IMR-90 (cell line): ENCODE measurements around the gene MYO3B. TPM values are rescaled to one million over a fixed set of nuclear protein-coding genes. Genes with fewer than 3 reads are reported as not detected.

Experiments used
- ATAC-seq: fragments of 200-7000 bp; cut with Tn5 transposase; 2 replicates; pipeline ENCODE4 v1.9.1; 2020; ENCODE audit warnings: low read depth, mild to moderate bottlenecking, moderate library complexity
- BruUV-seq: library from RNA; stranded (reverse); fragments of 400-500 nt; replicated peaks from 2 replicates; lab custom pipeline; 2021; lab: Mats Ljungman, UMichigan
- CTCF ChIA-PET: fragments of 300-600 bp; formaldehyde crosslinking; extraction: SDS; loops from one replicate; lab custom pipeline; 2021; ENCODE audit warnings: antibody characterized with exemption; lab: Yijun Ruan, JAX
- POLR2A ChIA-PET: fragments of 300-600 bp; sonication (Branson Sonifier 250); formaldehyde crosslinking; loops from one replicate; lab custom pipeline; 2022; ENCODE audit warnings: antibody characterized with exemption; ENCODE audit not compliant: unreplicated experiment; lab: Charles Lee
- DNase-seq: peaks from one replicate; pipeline ENCODE4 v3.0.0; 2013
- H2AFZ ChIP-seq: replicated peaks from 2 replicates; pipeline ENCODE3; 2013; ENCODE audit warnings: low read length, mild to moderate bottlenecking; ENCODE audit not compliant: poor library complexity
- H2AK5ac ChIP-seq: 2 replicates; pipeline ENCODE4 v1.6.1; 2013; ENCODE audit warnings: low read depth, low read length, inconsistent platforms
- H2AK9ac ChIP-seq: replicated peaks from 2 replicates; pipeline ENCODE3; 2013; ENCODE audit warnings: mild to moderate bottlenecking, low read depth, low read length, moderate library complexity; ENCODE audit not compliant: poor library complexity
- H2BK120ac ChIP-seq: 2 replicates; pipeline ENCODE4 v1.6.1; 2013; ENCODE audit warnings: low read depth, low read length, inconsistent platforms
- H2BK15ac ChIP-seq: 3 replicates; pipeline ENCODE4 v1.6.1; 2013; ENCODE audit warnings: low read depth, low read length, inconsistent platforms
- H2BK20ac ChIP-seq: 2 replicates; pipeline ENCODE4 v1.6.1; 2013; ENCODE audit warnings: low read depth, mild to moderate bottlenecking, inconsistent platforms, low read length, moderate library complexity
- H2BK5ac ChIP-seq: 2 replicates; pipeline ENCODE4 v1.6.1; 2013; ENCODE audit warnings: mild to moderate bottlenecking, low read depth, low read length, inconsistent platforms; ENCODE audit not compliant: poor library complexity, severe bottlenecking
- H3K14ac ChIP-seq: replicated peaks from 2 replicates; pipeline ENCODE4 v1.6.1; 2013; ENCODE audit warnings: low read depth, low read length, inconsistent platforms
- H3K18ac ChIP-seq: 2 replicates; pipeline ENCODE4 v1.6.1; 2013; ENCODE audit warnings: low read depth, low read length, control low read depth
- H3K23ac ChIP-seq: 2 replicates; pipeline ENCODE4 v1.6.1; 2013; ENCODE audit warnings: low read depth, low read length, inconsistent platforms
- H3K27ac ChIP-seq: 2 replicates; pipeline ENCODE4 v1.5.1; 2013; ENCODE audit warnings: mild to moderate bottlenecking, control low read depth, low read length; ENCODE audit not compliant: insufficient read depth
- H3K27me3 ChIP-seq: 2 replicates; pipeline ENCODE4 v1.6.1; 2013; ENCODE audit warnings: low read length; ENCODE audit not compliant: control insufficient read depth, insufficient read depth
- H3K36me3 ChIP-seq: 2 replicates; pipeline ENCODE4 v1.6.1; 2013; ENCODE audit warnings: low read length, mixed read lengths; ENCODE audit not compliant: control insufficient read depth, insufficient read depth
- H3K4ac ChIP-seq: 2 replicates; pipeline ENCODE4 v1.6.1; 2013; ENCODE audit warnings: low read depth, low read length, inconsistent platforms
- H3K4me1 ChIP-seq: 2 replicates; pipeline ENCODE4 v1.6.1; 2013; ENCODE audit warnings: low read length, mixed read lengths; ENCODE audit not compliant: control insufficient read depth, insufficient read depth
- H3K4me2 ChIP-seq: 2 replicates; pipeline ENCODE4 v1.6.1; 2013; ENCODE audit warnings: low read depth, mild to moderate bottlenecking, control low read depth, low read length, moderate library complexity
- H3K4me3 ChIP-seq: 2 replicates; pipeline ENCODE4 v1.5.1; 2013; ENCODE audit warnings: low read depth, mild to moderate bottlenecking, control low read depth, low read length, moderate library complexity; ENCODE audit not compliant: insufficient read depth
- H3K56ac ChIP-seq: 2 replicates; pipeline ENCODE4 v1.6.1; 2013; ENCODE audit warnings: low read length, inconsistent platforms; ENCODE audit not compliant: insufficient read depth; ENCODE audit errors: extremely low read depth
- H3K79me1 ChIP-seq, 2 experiments: 2 replicates each; pipeline ENCODE4 v1.6.1; 2013; ENCODE audit warnings: low read length in 2 of 2, inconsistent platforms in 1 of 2, low read depth in 1 of 2
- H3K9ac ChIP-seq: 2 replicates; pipeline ENCODE4 v1.6.1; 2013; ENCODE audit warnings: low read depth, low read length, control low read depth
- H3K9me1 ChIP-seq: 2 replicates; pipeline ENCODE4 v1.6.1; 2013; ENCODE audit warnings: low read length, inconsistent platforms; ENCODE audit not compliant: insufficient read depth
- H3K9me3 ChIP-seq: 2 replicates; pipeline ENCODE4 v1.6.1; 2013; ENCODE audit warnings: low read length; ENCODE audit not compliant: control insufficient read depth, insufficient read depth
- H4K20me1 ChIP-seq: 2 replicates; pipeline ENCODE4 v1.6.1; 2013; ENCODE audit warnings: low read length, inconsistent platforms; ENCODE audit not compliant: insufficient read depth
- H4K5ac ChIP-seq: 2 replicates; pipeline ENCODE4 v1.6.1; 2013; ENCODE audit warnings: mild to moderate bottlenecking, low read depth, low read length, control low read depth
- H4K8ac ChIP-seq, 2 experiments: 2 replicates each; pipeline ENCODE4 v1.6.1; 2013; ENCODE audit warnings: low read depth in 2 of 2, low read length in 2 of 2, control low read depth in 1 of 2, inconsistent platforms in 1 of 2
- H4K91ac ChIP-seq: 2 replicates; pipeline ENCODE4 v1.6.1; 2013; ENCODE audit warnings: low read depth, low read length, inconsistent platforms; ENCODE audit not compliant: insufficient read depth
- BHLHE40 ChIP-seq: fragments of 150-350 bp; IDR thresholded peaks from 2 replicates; pipeline ENCODE4 v1.6.1; 2016; ENCODE audit warnings: mild to moderate bottlenecking, low read depth, low read length
- CHD1 ChIP-seq: IDR thresholded peaks from 2 replicates; pipeline ENCODE4 v1.6.1; 2012; ENCODE audit warnings: low read depth, low read length, improper control_type of control experiment
- CTCF ChIP-seq: conservative IDR thresholded peaks from 2 replicates; pipeline ENCODE4 v1.5.1; 2012; ENCODE audit warnings: mild to moderate bottlenecking, low read depth, low read length, improper control_type of control experiment
- FOS ChIP-seq: fragments of 150-350 bp; IDR thresholded peaks from 2 replicates; pipeline ENCODE4 v1.6.1; 2016; ENCODE audit warnings: low read depth, low read length
- MAFK ChIP-seq: IDR thresholded peaks from 2 replicates; pipeline ENCODE4 v1.6.1; 2012; ENCODE audit warnings: low read depth, low read length, improper control_type of control experiment
- MAZ ChIP-seq: IDR thresholded peaks from 2 replicates; pipeline ENCODE4 v1.6.1; 2012; ENCODE audit warnings: low read depth, mild to moderate bottlenecking, low read length, improper control_type of control experiment, moderate library complexity, borderline replicate concordance
- MXI1 ChIP-seq: IDR thresholded peaks from 2 replicates; pipeline ENCODE4 v1.6.1; 2012; ENCODE audit warnings: low read depth, mild to moderate bottlenecking, low read length, moderate library complexity, borderline replicate concordance
- NFE2L2 ChIP-seq: fragments of 150-350 bp; IDR thresholded peaks from 2 replicates; pipeline ENCODE4 v1.6.1; 2016; ENCODE audit warnings: low read depth, mild to moderate bottlenecking, low read length
- POLR2A ChIP-seq: IDR thresholded peaks from 2 replicates; pipeline ENCODE4 v1.6.1; 2012; ENCODE audit warnings: mild to moderate bottlenecking, low read depth, low read length
- RAD21 ChIP-seq: IDR thresholded peaks from 2 replicates; pipeline ENCODE4 v1.6.1; 2012; ENCODE audit warnings: low read length, improper control_type of control experiment
- RCOR1 ChIP-seq: IDR thresholded peaks from 2 replicates; pipeline ENCODE4 v1.6.1; 2012; ENCODE audit warnings: mild to moderate bottlenecking, low read length, improper control_type of control experiment; ENCODE audit not compliant: insufficient replicate concordance
- SMC3 ChIP-seq: fragments of 150-350 bp; IDR thresholded peaks from 2 replicates; pipeline ENCODE4 v1.6.1; 2016; ENCODE audit warnings: low read depth, mild to moderate bottlenecking, antibody characterized with exemption, low read length, moderate library complexity
- WGBS, 2 experiments: methylation state at CpG; one replicate each; pipeline versions ENCODE4 v1.1.5 to v1.1.7; 2013; ENCODE audit warnings: missing lambda C conversion rate in 2 of 2; ENCODE audit not compliant: insufficient read length in 1 of 2; ENCODE audit errors: extremely low coverage in 2 of 2; 5-methylcytosine and 5-hydroxymethylcytosine counted together
- dilution Hi-C: fragments of 300-500 bp; cut with HindIII; formaldehyde crosslinking; loops from one replicate; pipeline ENCODE4 v1.14.3; 2018; ENCODE audit warnings: low sequenced_read_pairs; ENCODE audit not compliant: unreplicated experiment
- in situ Hi-C: fragments of 300-500 bp; cut with MboI; formaldehyde crosslinking; loops from 3 replicates; pipeline ENCODE4 v1.14.3; 2019; ENCODE audit warnings: low sequenced_read_pairs, inconsistent platforms, mixed read lengths
- intact Hi-C: fragments of 100-400 bp; cut with micrococcal nuclease; formaldehyde crosslinking; loops from 2 replicates; pipeline ENCODE4 v1.10.0; 2022
- polyA plus RNA-seq, 3 experiments: library from polyadenylated mRNA; depleted of rRNA; stranded (reverse); fragments of >200 nt; gene quantifications; 2 replicates each; pipeline ENCODE4 v1.2.3, GENCODE V29; 2012; ENCODE audit warnings: low replicate concordance in 1 of 3
- total RNA-seq: library from RNA; depleted of rRNA; stranded (reverse); fragments of >200 nt; gene quantifications from 2 replicates; pipeline ENCODE4 v1.2.3, GENCODE V29; 2012
- TF ChIP-seq, protein P1 (sequence below): fragments of 150-350 bp; IDR thresholded peaks from 2 replicates; pipeline ENCODE4 v1.6.1; 2016; ENCODE audit warnings: low read depth, mild to moderate bottlenecking, low read length, moderate library complexity, borderline replicate concordance
- TF ChIP-seq, protein P2 (sequence below): fragments of 150-350 bp; IDR thresholded peaks from 2 replicates; pipeline ENCODE4 v1.6.1; 2017; ENCODE audit warnings: mild to moderate bottlenecking, antibody characterized with exemption, low read length, low read depth

MYO3B gene
- total and polyA plus RNA-seq, 2 of the 4 experiments (the other 2 are of a cell fraction) = 0.02 TPM; not detected in 1

- no peak overlapping the region for H2AK9ac ChIP-seq
- TF ChIP-seq RAD21 (no peak), CTCF (no peak), NFE2L2 (no peak), MAFK (no peak), CHD1 (no peak), MAZ (no peak), POLR2A (no peak), FOS (no peak), SMC3 (no peak), MXI1 (no peak), RCOR1 (no peak), BHLHE40 (no peak)
- TF ChIP-seq, protein P1, sequence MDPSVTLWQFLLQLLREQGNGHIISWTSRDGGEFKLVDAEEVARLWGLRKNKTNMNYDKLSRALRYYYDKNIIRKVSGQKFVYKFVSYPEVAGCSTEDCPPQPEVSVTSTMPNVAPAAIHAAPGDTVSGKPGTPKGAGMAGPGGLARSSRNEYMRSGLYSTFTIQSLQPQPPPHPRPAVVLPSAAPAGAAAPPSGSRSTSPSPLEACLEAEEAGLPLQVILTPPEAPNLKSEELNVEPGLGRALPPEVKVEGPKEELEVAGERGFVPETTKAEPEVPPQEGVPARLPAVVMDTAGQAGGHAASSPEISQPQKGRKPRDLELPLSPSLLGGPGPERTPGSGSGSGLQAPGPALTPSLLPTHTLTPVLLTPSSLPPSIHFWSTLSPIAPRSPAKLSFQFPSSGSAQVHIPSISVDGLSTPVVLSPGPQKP = no peak
- TF ChIP-seq, protein P2, sequence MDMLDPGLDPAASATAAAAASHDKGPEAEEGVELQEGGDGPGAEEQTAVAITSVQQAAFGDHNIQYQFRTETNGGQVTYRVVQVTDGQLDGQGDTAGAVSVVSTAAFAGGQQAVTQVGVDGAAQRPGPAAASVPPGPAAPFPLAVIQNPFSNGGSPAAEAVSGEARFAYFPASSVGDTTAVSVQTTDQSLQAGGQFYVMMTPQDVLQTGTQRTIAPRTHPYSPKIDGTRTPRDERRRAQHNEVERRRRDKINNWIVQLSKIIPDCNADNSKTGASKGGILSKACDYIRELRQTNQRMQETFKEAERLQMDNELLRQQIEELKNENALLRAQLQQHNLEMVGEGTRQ = no peak
- H3K79me1 ChIP-seq = no peaks in the 10 kb centered on the region
- no peaks in the 10 kb centered on the region for H3K36me3 ChIP-seq
- H4K5ac ChIP-seq = no peak overlapping the region
- ChIA-PET CTCF (no interaction called here), POLR2A (no interaction called here)
- intact Hi-C loops (no loop called here), dilution Hi-C loops (no loop called here), in situ Hi-C loops (no loop called here)
- no peak overlapping the region for H2BK20ac ChIP-seq
- no peaks in the 10 kb centered on the region for H3K4me1 ChIP-seq
- H2BK15ac ChIP-seq = no peak overlapping the region
- H3K27me3 ChIP-seq = no peaks in the 10 kb centered on the region
- H4K8ac ChIP-seq = no peak overlapping the region
- DNase-seq (no peak), ATAC-seq (no peak)
- H4K91ac ChIP-seq = no peak overlapping the region
- no peaks in the 10 kb centered on the region for H3K9me3 ChIP-seq
- no CpG with 5 or more reads among the region's 2 CpGs for WGBS, 2 experiments
- H3K27ac ChIP-seq = no peak overlapping the region
- H2AFZ ChIP-seq = no peak overlapping the region
- H3K23ac ChIP-seq = no peak overlapping the region
- no peak overlapping the region for H3K14ac ChIP-seq
- no peak overlapping the region for H3K56ac ChIP-seq
- H3K18ac ChIP-seq = no peak overlapping the region
- no peak overlapping the region for H3K4ac ChIP-seq
- H3K9me1 ChIP-seq = no peaks in the 10 kb centered on the region
- no peak overlapping the region for H2AK5ac ChIP-seq
- no TSS peak for BruUV-seq
- H3K9ac ChIP-seq = no peak overlapping the region
- H2BK120ac ChIP-seq = no peak overlapping the region
- H3K4me2 ChIP-seq = no peak overlapping the region
- no peak overlapping the region for H3K4me3 ChIP-seq
- H2BK5ac ChIP-seq = no peak overlapping the region
- H4K20me1 ChIP-seq = no peaks in the 10 kb centered on the region
Measured at GRCh38 chr2:170610615-170611014, 432.7 kb downstream of the MYO3B start.
